AG10803 (cell line): ENCODE data around the gene TRPT1.

Source experiments
- DNase-seq: peaks from one replicate; pipeline ENCODE4 v3.0.0; 2010; ENCODE audit warnings: low read depth
- H3K4me3 ChIP-seq: 2 replicates; pipeline ENCODE4 v1.5.1; 2011; ENCODE audit warnings: mild to moderate bottlenecking, low read length, control low read depth
- CTCF ChIP-seq: conservative IDR thresholded peaks from 2 replicates; pipeline ENCODE4 v1.5.1; 2011; ENCODE audit warnings: mild to moderate bottlenecking, low read length, control low read depth, inconsistent platforms

TRPT1 gene

DNA sequence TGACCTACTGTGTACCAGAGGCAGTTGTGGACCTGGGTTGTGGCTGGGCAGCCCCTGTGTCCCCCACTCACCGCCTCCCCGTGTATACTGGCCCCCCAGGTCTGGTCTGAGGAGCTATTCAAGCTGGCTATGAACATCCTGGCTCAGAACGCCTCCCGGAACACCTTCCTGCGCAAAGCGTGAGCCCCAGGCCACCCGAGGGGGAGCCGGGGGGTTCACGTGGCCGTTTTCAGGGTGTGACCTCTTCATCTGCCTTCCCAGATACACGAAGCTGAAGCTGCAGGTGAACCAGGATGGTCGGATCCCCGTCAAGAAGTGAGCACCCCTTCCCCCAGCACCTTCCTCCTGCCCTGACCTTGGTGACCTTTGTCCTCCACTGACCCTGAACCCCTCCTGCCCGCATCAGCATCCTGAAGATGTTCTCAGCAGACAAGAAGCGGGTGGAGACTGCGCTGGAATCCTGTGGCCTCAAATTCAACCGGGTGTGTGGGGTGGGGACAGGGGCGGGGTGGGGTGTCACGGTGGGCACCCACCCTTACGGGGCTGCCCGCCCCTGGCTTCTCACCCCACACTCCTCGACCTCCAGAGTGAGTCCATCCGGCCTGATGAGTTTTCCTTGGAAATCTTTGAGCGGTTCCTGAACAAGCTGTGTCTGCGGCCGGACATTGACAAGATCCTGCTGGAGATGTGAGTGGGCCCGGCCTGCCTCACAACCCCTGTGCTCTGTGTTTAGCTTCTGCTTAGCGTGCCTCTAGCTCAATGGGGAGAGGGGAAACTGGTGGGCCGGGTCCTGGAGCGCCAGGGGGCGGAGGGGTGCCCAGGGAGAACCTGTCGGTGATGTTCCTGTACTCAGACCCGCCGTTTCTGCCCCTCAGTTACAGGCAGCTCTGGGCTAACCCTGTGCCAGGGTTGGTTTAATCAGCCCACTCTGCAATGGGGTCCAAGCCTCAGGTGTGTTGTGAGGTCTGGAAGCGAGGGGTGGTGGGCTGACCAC is 29.4 kb upstream of the TRPT1 start:
- H3K4me3 ChIP-seq, result no peak overlapping the region
- TF ChIP-seq CTCF, result no peak
- no peak for DNase-seq

DNA sequence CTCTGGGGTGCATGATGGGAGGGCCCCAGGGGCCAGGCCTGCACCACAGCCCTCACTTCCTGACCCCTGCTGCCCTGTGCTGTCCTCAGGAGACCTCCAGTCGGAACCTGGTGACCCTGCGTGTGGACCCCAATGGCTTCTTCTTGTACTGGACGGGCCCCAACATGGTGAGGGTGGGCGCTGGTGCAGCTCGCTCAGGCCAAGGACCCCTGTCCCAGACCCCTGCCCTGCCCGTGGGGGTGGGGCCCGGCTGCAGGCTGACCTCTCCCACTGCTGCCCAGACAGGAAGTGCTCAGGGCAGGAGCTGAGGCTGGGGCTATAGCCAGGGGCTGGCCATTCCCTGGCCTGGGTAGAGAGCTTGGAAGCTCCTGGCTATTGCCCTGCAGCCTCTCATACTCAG is 28.3 kb upstream of the TRPT1 start:
- no peak overlapping the region for H3K4me3 ChIP-seq
- no peak for TF ChIP-seq CTCF
- DNase-seq, result no peak

DNA sequence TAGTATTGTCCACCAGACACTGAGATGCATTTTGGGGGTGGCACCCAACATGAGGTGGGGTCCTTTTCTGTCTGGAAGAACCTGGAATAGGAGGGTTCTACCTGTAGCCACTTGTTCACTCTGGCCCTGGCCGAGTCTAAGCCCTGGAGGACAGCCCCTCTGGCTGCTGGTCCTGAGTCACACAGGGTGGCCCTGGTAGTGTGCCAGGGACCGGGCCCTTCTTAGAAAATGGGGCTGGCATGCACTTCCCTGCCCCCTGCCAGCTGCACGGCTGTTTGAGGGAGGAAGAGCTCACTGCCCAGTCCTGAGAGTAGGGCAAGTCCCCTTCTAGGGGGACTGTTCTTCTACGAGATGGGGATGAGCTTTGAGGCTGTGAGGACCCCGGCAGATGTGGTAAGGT is 27.5 kb upstream of the TRPT1 start:
- TF ChIP-seq CTCF, result no peak
- no peak overlapping the region for H3K4me3 ChIP-seq
- peak; percentile 12 for DNase-seq

GRCh38 chr11:64253043-64253442 is 27.1 kb upstream of the TRPT1 start:
- H3K4me3 ChIP-seq, result peak overlapping the region; percentile 78
- no peak for DNase-seq
- TF ChIP-seq CTCF, result no peak

GRCh38 chr11:64252003-64252872 is 26.3 kb upstream of the TRPT1 start:
- TF ChIP-seq CTCF, result peak; percentile 54
- DNase-seq, result peak; percentile 34
- peak overlapping the region; percentile 78 for H3K4me3 ChIP-seq

DNA sequence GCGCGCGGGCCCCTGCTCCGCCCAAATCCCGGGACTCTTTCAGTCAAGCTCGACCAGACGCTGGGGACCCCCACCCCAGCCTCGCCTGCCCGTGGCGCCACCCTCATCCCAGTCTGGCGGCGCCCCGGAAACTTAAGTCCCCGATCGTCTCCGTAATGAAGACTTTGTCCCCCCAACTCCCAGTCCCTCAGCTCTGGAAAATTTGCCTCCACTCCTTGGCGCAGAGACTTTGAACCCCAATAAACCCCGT is 25.7 kb upstream of the TRPT1 start:
- peak overlapping the region; percentile 78 for H3K4me3 ChIP-seq
- no peak for TF ChIP-seq CTCF
- no peak for DNase-seq
